GM12874 (cell line): ENCODE data around the gene CDH4.

Experiments used
- TF ChIP-seq, protein P1 (sequence below): IDR thresholded peaks from 2 replicates; pipeline ENCODE4 v1.5.1; 2011; ENCODE audit warnings: low read depth, mild to moderate bottlenecking, control low read depth, low read length, moderate library complexity; ENCODE audit not compliant: insufficient read depth

Gene CDH4

DNA sequence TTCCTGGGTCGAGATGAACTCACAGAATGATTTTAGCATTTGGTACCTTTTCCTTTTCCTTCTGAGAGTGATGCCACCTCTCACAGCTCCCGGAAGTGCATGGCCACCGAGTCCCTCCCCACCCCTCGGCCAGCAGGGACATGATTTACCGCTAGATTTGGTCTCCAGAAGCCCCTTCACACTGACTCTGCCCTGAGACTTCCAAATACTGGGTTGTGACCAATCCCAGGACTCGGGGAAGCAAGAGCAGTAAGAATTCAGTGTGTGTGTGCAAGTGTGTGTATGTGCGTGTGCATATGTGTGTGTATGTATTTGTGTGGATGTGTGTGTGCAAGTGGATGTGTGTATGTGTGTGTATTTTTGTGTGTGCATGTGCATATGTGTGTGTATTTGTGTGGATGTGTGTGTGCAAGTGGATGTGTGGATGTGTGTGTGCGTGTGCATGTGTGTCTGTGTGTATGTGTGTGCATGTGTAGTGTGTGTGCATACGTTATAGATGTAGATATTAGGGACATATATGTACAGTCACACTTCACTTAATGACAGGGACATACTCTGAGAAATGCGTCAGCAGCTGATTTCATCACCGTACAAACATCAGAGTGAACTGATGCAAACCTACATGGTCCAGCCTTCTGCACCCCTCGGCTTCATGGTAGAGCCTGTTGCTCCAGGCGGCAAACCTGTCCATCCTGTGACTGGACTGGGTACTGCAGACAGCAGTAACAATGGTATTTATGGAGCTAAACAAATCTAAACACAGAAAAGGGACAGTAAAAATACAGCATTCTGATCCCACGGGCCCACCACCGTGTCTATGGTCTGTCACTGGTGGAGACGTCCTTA, 439.2 kb downstream of the CDH4 start:
- TF ChIP-seq, protein P1, sequence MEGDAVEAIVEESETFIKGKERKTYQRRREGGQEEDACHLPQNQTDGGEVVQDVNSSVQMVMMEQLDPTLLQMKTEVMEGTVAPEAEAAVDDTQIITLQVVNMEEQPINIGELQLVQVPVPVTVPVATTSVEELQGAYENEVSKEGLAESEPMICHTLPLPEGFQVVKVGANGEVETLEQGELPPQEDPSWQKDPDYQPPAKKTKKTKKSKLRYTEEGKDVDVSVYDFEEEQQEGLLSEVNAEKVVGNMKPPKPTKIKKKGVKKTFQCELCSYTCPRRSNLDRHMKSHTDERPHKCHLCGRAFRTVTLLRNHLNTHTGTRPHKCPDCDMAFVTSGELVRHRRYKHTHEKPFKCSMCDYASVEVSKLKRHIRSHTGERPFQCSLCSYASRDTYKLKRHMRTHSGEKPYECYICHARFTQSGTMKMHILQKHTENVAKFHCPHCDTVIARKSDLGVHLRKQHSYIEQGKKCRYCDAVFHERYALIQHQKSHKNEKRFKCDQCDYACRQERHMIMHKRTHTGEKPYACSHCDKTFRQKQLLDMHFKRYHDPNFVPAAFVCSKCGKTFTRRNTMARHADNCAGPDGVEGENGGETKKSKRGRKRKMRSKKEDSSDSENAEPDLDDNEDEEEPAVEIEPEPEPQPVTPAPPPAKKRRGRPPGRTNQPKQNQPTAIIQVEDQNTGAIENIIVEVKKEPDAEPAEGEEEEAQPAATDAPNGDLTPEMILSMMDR = no peak

DNA sequence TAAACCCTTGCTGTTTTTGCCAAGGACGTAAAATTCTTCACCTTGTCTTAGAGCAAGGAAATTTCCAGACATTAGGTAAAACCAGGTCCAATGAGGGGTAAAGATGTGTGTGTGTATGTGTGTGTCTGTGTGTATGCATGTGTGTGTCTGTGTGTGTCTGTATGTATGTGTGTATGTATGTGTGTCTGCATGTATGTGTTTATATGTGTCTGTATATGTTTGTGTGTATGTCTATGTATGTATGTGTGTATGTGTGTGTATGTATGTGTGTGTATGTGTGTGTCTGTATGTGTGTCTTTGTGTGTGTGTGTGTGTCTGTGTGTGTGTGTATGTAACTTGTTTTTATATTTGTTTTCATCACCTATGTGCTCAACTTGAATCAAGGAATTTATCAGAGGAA, 439.9 kb downstream of the CDH4 start:
- TF ChIP-seq, protein P1 = no peak

DNA sequence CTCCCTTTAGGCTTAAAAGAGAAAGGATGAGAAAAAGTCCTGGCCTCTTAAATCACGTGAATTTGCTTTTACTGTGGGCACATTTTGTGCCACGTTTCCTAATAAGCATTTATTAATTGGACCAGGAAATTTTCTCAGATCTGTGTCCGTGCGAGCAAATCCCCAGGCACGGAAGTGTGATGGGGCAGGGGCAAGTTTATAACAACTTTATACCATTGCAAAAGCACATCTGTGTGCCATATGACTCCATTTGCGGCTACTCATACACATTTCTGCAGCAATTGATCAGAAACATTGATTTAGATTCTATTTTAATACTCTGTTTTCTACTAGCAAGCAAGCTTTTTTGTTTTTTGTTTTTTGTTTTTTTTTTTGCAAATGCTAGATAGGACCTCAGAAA, 440.4 kb downstream of the CDH4 start:
- TF ChIP-seq, protein P1 = no peak

DNA sequence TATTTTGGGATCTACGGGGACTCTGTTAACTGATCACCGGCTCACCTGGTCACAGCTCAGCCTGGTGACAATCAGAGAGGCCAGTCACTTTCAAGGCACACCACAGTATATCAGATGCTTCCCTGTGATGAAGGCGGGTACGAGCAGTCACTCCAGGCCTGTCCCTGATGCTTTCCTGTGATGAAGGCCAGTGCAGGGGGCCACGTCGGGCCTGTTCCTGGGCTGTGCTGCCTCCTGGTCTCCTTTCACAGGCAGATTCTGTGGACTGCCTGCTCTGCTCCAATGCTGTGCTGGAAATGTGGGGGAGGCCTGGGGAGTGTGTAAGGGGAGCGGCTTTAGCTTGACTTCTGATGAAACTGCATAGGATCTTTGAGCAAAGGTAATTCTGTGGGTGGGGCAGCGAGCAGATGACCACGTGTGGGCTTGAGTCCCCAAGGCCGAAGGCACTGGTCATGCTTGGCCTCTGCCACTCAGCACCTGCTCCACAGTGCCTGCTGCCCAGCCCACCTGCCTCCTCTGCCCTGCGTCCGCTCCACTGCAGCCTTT, 441.1 kb downstream of the CDH4 start:
- TF ChIP-seq, protein P1 = no peak

DNA sequence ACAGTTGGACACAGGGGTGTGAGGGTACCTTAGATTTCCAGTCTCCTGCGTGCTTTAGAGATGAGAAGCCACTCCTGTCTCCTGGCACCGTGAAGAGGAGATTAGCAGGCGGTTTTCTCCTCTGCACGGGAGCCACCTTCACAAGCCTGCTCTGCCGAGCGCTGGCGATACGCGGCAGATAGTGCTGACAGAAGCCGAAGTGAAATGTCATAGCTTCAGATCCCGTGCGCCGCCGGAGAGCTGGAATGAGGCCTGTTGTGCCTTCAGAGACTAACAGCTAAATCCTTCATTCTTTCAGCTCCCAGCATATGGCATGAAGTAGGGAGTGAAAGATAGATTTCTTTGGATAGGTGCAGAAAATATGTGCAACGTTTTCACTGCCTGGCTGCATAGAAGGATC, 442.6 kb downstream of the CDH4 start:
- TF ChIP-seq, protein P1 = no peak

DNA sequence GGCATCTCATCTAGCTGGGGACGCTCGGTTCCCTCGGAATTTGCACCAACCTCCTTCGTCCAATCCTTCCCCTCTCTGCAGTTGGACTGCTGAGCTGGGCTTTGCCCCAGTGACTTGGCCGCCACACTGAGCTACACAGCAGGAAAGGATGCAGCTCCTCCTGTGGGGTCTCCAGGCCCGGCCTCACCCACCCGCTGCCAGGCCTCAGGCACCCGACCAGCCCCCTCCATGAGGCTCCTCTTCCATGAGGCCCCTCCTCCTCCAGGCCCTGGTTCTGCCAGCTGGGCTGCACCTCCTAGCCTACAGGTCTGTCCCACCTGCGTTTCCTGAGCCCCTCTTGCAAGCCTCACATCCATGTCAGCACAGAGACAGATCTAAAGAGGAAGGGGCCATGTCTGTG, 443.7 kb downstream of the CDH4 start:
- TF ChIP-seq, protein P1 = no peak

DNA sequence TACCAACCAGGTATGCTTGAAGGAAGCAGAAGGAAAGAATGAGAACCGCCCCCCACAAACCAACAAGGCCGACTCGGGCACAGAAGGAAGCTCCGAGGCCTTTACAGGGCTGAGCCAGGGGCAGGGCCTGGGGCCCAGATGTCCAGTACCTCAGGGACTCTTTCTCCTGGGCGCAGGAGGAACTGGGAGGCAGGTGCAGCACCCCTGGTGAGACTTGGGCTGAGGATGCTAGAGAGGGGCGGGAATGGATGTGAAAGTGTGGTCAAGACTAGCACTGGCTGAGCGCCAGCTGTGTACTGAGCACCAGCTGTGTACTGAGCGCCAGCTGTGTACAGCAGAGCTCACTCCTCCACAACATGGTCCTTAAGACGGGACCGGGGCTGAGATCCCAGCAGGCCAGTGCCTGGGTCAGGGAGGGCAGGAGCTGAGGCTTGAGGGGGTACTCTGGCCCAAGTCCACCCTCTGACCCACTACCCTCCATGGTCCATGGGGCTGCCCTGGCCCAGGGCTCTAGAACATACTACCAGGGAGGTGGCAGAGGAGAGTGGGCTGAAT, 444.2 kb downstream of the CDH4 start:
- TF ChIP-seq, protein P1 = no peak
